ENCODE results near the gene OMP. TPM values are rescaled to one million over a fixed set of nuclear protein-coding genes. Genes with fewer than 3 reads are reported as not detected.

The OMP gene
- total and polyA plus RNA-seq, 2 of the 13 experiments (the other 11 are each of a cell fraction or from before 2014, with no cell fraction given) = not detected

DNA sequence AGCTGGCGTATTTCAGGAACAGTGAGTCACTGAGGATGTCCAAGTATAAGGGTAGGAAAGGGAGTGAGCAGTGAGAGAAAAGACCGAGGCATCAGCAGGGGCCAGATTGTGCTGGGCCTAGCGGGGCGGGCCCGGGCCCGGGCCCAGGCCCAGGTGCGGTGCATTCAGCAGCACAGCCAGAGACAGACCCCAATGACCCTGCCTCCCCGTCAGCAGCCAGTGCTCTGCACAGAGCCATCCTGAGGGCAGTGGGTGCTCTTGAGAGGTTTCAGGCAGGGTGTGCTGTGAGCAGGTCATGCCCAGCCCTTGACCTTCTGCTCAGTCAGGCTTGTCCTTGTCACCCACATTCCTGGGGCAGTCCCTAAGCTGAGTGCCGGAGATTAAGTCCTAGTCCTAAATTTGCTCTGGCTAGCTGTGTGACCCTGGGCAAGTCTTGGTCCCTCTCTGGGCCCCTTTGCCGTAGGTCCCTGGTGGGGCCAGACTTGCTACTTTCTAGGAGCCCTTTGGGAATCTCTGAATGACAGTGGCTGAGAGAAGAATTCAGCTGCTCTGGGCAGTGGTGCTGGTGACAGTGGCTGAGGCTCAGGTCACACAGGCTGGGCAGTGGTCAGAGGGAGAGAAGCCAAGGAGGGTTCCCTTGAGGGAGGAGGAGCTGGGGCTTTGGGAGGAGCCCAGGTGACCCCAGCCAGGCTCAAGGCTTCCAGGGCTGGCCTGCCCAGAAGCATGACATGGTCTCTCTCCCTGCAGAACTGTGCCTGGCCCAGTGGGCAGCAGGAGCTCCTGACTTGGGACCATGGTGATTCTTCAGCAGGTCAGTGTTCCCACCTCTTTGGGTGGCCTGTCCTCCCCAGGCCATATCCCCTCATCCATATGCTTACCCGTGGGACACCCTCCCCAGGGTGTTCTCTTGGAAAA, 27.5 kb downstream of the OMP start (continued):
- TF ChIP-seq TARDBP (CRISPR knock-in tag; IDR thresholded peaks at IDR 0.05) (no peak), MED13 (CRISPR knock-in tag; IDR thresholded peaks at IDR 0.05) (0 out of 2 replicates have a peak, but pooled peaks have one; percentile 45), SRSF1 (optimal IDR thresholded peaks at IDR 0.05; ENCODE audit: low read depth, low read length) (no peak), PRPF4 (IDR thresholded peaks at IDR 0.05; ENCODE audit: low read depth, low read length, poor library complexity, severe bottlenecking) (no peak), ADNP (CRISPR knock-in tag; IDR thresholded peaks at IDR 0.05) (peak; percentile 9; the same call in 1 of the 2 replicates), ZNF775 (CRISPR knock-in tag; IDR thresholded peaks at IDR 0.05; ENCODE audit: borderline replicate concordance) (no peak), ZNF17 (CRISPR knock-in tag; IDR thresholded peaks at IDR 0.05) (no peak), SIN3A (IDR thresholded peaks at IDR 0.05; ENCODE audit: borderline replicate concordance, low read depth, low read length) (no peak), ZC3H4 (CRISPR knock-in tag; IDR thresholded peaks at IDR 0.05; ENCODE audit: borderline replicate concordance) (no peak), ARNT2 (CRISPR knock-in tag; IDR thresholded peaks at IDR 0.05; ENCODE audit: low read depth) (0 out of 2 replicates have a peak, but pooled peaks have one; percentile 24), SIX1 (CRISPR knock-in tag; IDR thresholded peaks at IDR 0.05; ENCODE audit: borderline replicate concordance) (no peak), ZNF34 (CRISPR knock-in tag; IDR thresholded peaks at IDR 0.05; ENCODE audit: borderline replicate concordance) (no peak), ZNF432 (CRISPR knock-in tag; IDR thresholded peaks at IDR 0.05; ENCODE audit: borderline replicate concordance) (no peak), ZNF724P (CRISPR knock-in tag; IDR thresholded peaks at IDR 0.05; ENCODE audit: borderline replicate concordance) (no peak), RAD51 (IDR thresholded peaks at IDR 0.05; ENCODE audit: borderline replicate concordance) (no peak)
- TF ChIP-seq, protein P1, sequence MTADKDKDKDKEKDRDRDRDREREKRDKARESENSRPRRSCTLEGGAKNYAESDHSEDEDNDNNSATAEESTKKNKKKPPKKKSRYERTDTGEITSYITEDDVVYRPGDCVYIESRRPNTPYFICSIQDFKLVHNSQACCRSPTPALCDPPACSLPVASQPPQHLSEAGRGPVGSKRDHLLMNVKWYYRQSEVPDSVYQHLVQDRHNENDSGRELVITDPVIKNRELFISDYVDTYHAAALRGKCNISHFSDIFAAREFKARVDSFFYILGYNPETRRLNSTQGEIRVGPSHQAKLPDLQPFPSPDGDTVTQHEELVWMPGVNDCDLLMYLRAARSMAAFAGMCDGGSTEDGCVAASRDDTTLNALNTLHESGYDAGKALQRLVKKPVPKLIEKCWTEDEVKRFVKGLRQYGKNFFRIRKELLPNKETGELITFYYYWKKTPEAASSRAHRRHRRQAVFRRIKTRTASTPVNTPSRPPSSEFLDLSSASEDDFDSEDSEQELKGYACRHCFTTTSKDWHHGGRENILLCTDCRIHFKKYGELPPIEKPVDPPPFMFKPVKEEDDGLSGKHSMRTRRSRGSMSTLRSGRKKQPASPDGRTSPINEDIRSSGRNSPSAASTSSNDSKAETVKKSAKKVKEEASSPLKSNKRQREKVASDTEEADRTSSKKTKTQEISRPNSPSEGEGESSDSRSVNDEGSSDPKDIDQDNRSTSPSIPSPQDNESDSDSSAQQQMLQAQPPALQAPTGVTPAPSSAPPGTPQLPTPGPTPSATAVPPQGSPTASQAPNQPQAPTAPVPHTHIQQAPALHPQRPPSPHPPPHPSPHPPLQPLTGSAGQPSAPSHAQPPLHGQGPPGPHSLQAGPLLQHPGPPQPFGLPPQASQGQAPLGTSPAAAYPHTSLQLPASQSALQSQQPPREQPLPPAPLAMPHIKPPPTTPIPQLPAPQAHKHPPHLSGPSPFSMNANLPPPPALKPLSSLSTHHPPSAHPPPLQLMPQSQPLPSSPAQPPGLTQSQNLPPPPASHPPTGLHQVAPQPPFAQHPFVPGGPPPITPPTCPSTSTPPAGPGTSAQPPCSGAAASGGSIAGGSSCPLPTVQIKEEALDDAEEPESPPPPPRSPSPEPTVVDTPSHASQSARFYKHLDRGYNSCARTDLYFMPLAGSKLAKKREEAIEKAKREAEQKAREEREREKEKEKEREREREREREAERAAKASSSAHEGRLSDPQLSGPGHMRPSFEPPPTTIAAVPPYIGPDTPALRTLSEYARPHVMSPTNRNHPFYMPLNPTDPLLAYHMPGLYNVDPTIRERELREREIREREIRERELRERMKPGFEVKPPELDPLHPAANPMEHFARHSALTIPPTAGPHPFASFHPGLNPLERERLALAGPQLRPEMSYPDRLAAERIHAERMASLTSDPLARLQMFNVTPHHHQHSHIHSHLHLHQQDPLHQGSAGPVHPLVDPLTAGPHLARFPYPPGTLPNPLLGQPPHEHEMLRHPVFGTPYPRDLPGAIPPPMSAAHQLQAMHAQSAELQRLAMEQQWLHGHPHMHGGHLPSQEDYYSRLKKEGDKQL (CRISPR knock-in tag; IDR thresholded peaks at IDR 0.05; ENCODE audit: low read depth) = no peak
- TF ChIP-seq, protein P2, sequence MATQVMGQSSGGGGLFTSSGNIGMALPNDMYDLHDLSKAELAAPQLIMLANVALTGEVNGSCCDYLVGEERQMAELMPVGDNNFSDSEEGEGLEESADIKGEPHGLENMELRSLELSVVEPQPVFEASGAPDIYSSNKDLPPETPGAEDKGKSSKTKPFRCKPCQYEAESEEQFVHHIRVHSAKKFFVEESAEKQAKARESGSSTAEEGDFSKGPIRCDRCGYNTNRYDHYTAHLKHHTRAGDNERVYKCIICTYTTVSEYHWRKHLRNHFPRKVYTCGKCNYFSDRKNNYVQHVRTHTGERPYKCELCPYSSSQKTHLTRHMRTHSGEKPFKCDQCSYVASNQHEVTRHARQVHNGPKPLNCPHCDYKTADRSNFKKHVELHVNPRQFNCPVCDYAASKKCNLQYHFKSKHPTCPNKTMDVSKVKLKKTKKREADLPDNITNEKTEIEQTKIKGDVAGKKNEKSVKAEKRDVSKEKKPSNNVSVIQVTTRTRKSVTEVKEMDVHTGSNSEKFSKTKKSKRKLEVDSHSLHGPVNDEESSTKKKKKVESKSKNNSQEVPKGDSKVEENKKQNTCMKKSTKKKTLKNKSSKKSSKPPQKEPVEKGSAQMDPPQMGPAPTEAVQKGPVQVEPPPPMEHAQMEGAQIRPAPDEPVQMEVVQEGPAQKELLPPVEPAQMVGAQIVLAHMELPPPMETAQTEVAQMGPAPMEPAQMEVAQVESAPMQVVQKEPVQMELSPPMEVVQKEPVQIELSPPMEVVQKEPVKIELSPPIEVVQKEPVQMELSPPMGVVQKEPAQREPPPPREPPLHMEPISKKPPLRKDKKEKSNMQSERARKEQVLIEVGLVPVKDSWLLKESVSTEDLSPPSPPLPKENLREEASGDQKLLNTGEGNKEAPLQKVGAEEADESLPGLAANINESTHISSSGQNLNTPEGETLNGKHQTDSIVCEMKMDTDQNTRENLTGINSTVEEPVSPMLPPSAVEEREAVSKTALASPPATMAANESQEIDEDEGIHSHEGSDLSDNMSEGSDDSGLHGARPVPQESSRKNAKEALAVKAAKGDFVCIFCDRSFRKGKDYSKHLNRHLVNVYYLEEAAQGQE (IDR thresholded peaks at IDR 0.05; ENCODE audit: borderline replicate concordance in 1 of 2, low read depth in 1 of 2, low read length in 2 of 2) = no peak
- TF ChIP-seq, protein P3, sequence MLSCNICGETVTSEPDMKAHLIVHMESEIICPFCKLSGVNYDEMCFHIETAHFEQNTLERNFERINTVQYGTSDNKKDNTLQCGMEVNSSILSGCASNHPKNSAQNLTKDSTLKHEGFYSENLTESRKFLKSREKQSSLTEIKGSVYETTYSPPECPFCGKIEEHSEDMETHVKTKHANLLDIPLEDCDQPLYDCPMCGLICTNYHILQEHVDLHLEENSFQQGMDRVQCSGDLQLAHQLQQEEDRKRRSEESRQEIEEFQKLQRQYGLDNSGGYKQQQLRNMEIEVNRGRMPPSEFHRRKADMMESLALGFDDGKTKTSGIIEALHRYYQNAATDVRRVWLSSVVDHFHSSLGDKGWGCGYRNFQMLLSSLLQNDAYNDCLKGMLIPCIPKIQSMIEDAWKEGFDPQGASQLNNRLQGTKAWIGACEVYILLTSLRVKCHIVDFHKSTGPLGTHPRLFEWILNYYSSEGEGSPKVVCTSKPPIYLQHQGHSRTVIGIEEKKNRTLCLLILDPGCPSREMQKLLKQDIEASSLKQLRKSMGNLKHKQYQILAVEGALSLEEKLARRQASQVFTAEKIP (CRISPR knock-in tag; IDR thresholded peaks at IDR 0.05; ENCODE audit: borderline replicate concordance) = no peak

Measured in HepG2 (cell line).